Sigmoid colon (tissue), 4 donors: ENCODE results near the gene CNTNAP5.

Experiments
- EP300 ChIP-seq, 4 donors: sonication (generic); formaldehyde crosslinking; IDR thresholded peaks; one replicate each; pipeline ENCODE4 v1.6.1; 2017; ENCODE audit warnings: antibody characterized with exemption in 4 of 4
- POLR2A ChIP-seq, 2 donors: fragments of 450-650 bp; IDR thresholded peaks; one replicate each; pipeline ENCODE4 v1.6.1; 2016; ENCODE audit warnings: antibody characterized with exemption in 2 of 2, mild to moderate bottlenecking in 2 of 2, moderate library complexity in 2 of 2
- POLR2AphosphoS5 ChIP-seq, 4 donors: sonication (generic); formaldehyde crosslinking; IDR thresholded peaks; one replicate each; pipeline ENCODE4 v1.6.1; 2017; ENCODE audit warnings: antibody characterized with exemption in 4 of 4
- TF ChIP-seq, protein P1 (sequence below), 4 experiments: fragments of 450-650 bp in 3 of 4; fragments of 200-600 bp in 1 of 4; IDR thresholded peaks; one replicate each; pipeline ENCODE4 v1.5.1; 2016 to 2019; ENCODE audit warnings: antibody characterized with exemption in 4 of 4, mild to moderate bottlenecking in 3 of 4, moderate library complexity in 2 of 4

DNA sequence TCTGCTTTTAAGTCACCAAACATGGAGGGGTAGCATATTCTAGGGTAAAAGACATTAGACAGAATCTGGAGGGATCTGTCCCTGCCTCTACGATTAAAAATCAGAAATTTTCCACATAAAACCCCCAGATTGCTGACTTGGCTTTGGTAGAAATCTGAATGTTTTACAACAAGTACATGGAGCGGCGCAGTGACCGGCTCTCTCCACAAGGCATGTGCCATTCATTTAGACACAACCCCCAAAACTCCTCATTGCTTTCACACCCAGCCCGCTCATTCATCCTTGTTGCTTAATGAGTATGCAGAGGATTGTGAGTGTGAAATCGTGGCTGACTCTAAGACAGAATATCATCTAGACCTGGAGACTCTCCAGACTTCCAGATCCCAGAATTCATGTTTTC lies 140.6 kb downstream of the CNTNAP5 start:
- TF ChIP-seq EP300 (IDR thresholded peaks at IDR 0.05), result no peak
- TF ChIP-seq, protein P1, sequence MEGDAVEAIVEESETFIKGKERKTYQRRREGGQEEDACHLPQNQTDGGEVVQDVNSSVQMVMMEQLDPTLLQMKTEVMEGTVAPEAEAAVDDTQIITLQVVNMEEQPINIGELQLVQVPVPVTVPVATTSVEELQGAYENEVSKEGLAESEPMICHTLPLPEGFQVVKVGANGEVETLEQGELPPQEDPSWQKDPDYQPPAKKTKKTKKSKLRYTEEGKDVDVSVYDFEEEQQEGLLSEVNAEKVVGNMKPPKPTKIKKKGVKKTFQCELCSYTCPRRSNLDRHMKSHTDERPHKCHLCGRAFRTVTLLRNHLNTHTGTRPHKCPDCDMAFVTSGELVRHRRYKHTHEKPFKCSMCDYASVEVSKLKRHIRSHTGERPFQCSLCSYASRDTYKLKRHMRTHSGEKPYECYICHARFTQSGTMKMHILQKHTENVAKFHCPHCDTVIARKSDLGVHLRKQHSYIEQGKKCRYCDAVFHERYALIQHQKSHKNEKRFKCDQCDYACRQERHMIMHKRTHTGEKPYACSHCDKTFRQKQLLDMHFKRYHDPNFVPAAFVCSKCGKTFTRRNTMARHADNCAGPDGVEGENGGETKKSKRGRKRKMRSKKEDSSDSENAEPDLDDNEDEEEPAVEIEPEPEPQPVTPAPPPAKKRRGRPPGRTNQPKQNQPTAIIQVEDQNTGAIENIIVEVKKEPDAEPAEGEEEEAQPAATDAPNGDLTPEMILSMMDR (IDR thresholded peaks at IDR 0.05), result no peak
- no peak for TF ChIP-seq POLR2A (IDR thresholded peaks at IDR 0.05)
- no peak for TF ChIP-seq POLR2AphosphoS5 (IDR thresholded peaks at IDR 0.05)
